HG02884 (cell line): Measurements from ENCODE around the gene CMC1.

ENCODE experiments used
- ATAC-seq: cut with Tn5 transposase; IDR thresholded peaks from one replicate; pipeline ENCODE4 v1.9.1; 2021; ENCODE audit warnings: mild to moderate bottlenecking, moderate library complexity; ENCODE audit not compliant: unreplicated experiment

Gene CMC1

DNA sequence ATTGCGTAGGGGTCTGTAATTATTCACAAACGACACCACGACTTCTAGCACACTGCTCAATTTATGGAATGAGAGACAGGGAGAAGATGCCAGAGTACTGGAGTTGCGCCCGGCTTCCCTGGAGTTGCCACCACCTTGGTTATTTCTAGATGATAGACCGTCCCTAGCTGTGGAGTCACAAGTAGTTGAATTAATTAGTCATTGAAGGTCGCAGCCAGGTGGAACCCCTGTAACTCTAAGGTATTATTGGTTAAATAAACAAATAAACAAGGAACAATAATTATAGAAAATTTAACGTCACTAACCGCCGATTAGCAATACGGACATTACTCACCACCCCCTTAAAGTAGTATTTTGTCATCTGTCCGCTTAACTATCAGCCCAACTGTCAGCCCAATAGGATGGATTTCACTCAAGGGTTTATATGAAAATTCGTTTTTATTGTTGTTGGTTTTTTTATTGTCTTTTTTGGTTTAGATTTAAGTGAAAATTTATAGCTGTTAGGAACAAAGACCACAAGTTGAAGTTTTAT is 108.1 kb downstream of the CMC1 start:
- no peak for ATAC-seq
